Measurements from ENCODE around the gene C1orf35.
A peak's percentile ranks its signal among the peaks of the same experiment; 100 is the strongest.

C1orf35 gene

DNA sequence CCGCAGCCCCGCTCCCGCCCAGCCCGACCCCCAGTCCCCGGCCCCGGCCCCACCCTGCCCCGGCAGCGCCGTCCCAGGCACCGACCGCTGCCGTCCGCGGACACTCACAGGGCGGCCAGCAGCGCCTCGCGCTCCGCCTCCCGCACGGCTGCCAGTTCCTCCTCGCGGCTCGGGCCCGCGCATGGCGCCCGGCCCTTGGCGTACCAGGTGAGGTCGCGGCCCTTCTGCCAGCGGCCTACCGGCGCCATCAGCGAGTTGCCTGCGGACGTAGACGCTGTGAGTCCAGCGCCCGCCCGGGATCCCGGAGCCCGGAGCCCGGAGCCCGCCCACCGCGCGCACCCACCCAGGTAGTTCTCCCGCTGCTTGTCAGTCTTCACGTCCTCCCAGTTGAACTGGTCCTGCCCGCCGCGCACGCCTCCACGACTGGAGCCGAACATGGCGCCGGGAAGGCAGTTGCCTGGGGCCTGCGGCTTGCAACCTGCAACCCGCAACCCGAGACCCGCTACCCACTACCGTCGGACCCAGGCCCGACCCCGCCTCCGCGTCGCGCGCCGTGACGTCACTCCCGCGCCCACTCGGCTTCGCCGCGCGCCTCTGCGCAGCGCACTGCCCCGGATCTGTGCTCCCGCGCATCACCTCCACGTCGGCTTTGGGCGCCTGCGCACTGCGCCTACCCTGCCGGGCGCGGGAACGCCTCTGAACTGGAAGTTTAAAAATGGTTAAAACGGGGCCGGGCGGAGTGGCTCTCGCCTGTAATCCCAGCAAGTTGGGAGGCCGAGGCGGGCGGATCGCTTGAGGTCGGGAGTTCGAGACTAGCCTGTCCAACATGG, at the start of gene C1orf35:
Gene C1orf35, minus strand, starts transcription at position 535 of the 830 bp plus-strand sequence. Its CDS starts 98 bp downstream, at position 437.
- DNase-seq (ENCODE audit: low read depth in 2 of 3, low spot score in 1 of 3): peak; percentile 85 to 94 (median 92)

DNA sequence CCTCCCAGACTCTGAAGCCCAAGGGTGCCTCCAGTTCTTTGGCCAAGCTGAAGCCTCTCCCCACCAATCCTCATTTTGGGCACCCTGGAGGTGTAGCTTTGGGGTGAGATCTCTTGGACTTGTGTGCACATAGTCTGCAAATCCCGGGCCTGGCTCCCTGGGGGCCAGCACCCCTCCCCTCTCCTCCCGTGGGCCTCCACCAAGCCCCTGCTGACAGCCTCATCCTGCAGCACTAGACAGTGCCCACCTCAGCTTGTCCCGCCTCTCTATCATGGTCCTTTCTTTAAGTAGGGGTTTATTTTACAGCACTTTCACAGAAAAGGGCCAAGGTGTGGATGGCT, 49.8 kb upstream of the C1orf35 start:
- no peak for DNase-seq (ENCODE audit: low read depth in 2 of 3, low spot score in 1 of 3)

GRCh38 chr1:228152097-228152917, 49.2 kb upstream of the C1orf35 start:
- DNase-seq (ENCODE audit: low read depth in 2 of 3, low spot score in 1 of 3): no peak

- no peak for DNase-seq (ENCODE audit: low read depth in 2 of 3, low spot score in 1 of 3)
These were observed 48.2 kb upstream of the C1orf35 start for GRCh38 chr1:228151180-228151925.

- no peak for DNase-seq (ENCODE audit: low read depth in 2 of 3, low spot score in 1 of 3)
These were observed 47.5 kb upstream of the C1orf35 start for GRCh38 chr1:228150461-228151179.

DNA sequence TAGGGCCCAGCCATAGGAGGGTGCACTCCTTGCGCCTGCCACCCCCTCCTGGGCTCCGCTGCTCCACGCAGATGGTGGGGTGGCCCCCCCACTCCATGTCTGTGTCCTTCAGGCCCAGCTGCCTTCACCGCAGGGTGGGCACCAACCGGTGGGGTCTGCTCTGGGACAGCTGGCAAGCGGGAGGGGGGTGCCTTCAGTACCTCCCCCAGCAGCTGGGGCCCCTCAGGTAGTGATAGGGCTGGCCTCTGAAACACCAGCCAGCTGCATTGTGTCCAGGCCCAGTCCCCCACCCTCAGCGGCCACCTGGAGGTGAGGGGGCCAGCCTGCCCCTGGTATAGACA, 47.0 kb upstream of the C1orf35 start:
- DNase-seq (ENCODE audit: low read depth in 2 of 3, low spot score in 1 of 3): no peak

DNA sequence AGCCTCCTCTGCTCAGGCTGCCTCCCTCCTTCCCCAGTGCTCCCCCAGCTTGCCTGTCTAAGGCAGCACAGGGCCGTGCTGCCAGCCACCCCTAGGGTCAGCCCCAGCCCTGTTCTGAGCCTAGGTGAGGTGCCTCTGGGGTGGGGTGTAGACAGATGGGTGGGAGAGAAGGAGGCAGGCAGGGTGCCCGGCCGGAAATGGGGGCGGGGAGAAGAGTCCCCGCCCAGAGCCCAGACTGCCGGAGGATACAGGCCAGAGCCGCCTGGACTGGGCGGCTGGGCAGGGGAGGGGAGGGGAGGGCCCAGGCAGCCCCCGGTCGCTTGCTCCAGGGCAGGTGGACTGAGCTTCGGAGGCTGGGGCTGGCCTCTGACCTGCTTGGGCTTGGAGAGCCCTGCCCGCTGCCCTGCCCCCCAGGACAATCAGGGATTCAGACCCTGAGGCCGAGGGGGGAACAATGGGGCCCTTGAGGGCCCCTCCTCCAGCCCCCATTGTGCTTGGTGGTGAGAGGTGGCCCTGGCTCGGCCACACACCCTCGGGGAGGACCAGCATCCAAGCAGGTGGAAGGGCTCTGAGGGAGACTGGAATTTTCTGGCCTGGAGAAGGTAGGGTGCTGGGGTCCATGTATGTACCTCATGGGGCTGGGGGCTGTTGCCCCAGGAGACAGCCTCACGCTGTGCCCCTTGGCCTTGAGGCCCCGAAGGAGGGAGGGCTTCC, 46.4 kb upstream of the C1orf35 start, which contains the start of gene GJC2:
Gene GJC2, plus strand, starts transcription at position 525 of the 714 bp plus-strand sequence. CDS start 7,829 bp downstream, outside the sequence.
- DNase-seq (ENCODE audit: low read depth in 2 of 3, low spot score in 1 of 3): no peak

DNA sequence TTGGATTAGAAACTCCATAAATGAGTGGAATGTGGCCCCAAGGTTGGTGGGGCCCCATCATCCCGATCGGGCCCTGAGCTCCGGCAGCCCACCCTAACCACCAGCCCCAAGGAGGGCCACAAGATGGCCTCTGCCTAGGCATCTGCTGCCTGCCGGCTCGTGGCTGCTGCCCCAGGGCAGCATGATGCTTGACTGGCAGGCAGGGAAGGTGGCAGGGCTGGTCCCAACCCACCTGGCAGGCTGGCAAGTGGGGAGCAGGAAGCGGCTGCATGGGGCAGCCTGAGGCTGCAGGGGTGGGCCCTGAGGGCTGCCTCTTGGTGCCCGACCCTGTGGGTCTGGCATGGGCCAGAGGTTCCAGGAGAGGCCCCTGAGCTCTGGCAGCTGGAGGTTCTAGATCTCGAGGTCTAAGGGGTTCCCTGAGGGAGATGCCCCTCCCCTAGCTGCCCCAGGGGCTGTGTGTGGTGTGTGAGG, 45.8 kb upstream of the C1orf35 start:
- DNase-seq (ENCODE audit: low read depth in 2 of 3, low spot score in 1 of 3): no peak

DNA sequence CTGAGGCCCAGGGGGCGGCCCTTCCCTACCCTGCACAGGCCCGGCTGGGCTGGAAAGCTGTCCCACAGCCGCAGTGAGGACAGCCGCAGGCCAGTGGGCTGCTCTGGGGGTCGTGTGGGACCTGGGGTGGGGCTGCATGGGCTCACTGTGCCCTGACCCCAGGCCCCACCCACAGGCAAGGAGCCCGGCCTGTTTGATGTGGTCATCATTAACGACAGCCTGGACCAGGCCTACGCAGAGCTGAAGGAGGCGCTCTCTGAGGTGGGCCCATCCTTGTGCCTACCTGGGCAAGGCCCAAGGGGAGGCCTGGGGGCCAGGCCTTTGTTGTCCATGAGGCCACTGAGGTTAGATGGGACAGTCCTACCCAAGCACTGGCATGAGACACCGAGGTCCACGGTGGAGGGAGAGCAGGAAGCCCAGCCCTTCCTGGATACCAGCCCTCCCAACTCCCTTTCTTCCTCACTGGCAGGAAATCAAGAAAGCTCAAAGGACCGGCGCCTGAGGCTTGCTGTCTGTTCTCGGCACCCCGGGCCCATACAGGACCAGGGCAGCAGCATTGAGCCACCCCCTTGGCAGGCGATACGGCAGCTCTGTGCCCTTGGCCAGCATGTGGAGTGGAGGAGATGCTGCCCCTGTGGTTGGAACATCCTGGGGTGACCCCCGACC, 45.2 kb upstream of the C1orf35 start:
- no peak for DNase-seq (ENCODE audit: low read depth in 2 of 3, low spot score in 1 of 3)

- no peak for DNase-seq (ENCODE audit: low read depth in 2 of 3, low spot score in 1 of 3)
These were observed 44.6 kb upstream of the C1orf35 start for GRCh38 chr1:228147768-228148167.

GRCh38 chr1:228147151-228147693, 44.1 kb upstream of the C1orf35 start:
- no peak for DNase-seq (ENCODE audit: low read depth in 2 of 3, low spot score in 1 of 3)

DNA sequence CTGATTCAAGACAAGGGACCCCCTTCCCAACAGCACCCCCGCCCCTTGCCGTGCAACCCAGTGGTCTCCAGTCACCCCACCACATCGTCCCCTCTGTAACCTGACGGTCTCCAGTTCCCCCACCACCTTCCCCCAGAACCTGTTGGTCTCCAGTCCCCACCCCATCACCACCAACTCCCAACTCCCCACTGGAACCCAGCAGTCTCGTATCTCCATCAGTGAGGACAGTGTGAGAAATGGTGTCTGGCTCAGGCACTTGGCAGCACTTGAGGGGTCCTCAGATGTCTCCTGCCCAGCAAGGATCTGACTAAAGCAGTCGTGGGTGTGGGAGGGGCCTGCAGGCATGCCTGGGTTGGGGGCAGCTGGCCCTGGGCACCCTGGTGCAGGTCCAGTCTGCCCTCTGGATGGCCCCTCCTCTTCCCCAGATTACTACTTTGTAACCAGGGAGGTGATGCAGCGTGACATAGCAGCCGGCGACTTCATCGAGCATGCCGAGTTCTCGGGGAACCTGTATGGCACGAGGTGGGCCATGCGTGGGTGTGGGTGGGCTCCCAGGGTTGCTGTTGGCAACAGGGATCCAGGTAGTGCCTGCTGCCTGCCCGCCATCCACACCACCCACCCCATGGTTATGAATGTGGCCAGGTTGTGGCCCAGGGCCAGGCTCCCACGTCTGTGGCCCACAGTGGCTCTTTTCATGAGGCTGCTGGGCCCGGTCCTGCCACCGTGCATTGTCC, 43.5 kb upstream of the C1orf35 start:
- no peak for DNase-seq (ENCODE audit: low read depth in 2 of 3, low spot score in 1 of 3)

DNA sequence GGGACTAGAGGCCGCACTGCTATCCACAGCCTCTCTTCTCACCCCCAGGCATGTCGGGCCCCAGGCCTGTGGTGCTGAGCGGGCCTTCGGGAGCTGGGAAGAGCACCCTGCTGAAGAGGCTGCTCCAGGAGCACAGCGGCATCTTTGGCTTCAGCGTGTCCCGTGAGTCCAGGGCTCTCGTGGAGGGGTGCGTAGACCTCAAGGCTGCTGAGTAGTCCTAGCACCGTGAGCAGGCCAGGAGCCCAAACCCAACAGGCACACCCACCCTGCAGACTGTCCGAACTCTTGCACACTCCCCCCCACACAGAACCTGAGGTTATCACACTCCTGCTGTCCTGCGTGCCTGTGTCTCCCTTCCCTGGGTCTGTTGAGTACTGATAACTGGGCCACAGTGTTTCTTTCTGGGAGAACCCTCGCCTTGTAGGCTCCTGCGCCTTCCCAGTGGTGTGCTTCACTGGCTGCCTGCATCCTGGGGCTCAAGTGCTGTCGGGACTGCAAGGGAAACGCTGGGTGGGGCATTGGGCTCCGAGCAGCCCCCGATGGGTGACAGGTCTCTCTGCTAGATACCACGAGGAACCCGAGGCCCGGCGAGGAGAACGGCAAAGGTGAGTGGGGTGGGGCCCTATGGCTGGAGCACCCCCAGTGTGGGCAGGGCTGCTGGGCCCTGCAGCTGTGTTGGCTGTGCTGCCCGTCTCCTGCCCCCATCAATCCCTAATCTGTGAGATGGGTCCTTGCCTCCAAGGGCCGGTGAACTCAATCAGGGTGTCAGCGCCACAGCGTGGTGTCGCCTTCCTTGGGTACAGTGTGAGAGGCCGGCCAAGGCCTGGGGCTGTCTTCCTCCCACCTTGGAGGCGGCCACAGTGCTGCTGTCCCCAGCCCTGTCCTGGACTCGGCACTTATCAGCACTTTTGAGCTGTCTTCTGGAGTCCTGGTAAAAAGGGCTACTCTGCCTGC, 42.6 kb upstream of the C1orf35 start:
- no peak for DNase-seq (ENCODE audit: low read depth in 2 of 3, low spot score in 1 of 3)

DNA sequence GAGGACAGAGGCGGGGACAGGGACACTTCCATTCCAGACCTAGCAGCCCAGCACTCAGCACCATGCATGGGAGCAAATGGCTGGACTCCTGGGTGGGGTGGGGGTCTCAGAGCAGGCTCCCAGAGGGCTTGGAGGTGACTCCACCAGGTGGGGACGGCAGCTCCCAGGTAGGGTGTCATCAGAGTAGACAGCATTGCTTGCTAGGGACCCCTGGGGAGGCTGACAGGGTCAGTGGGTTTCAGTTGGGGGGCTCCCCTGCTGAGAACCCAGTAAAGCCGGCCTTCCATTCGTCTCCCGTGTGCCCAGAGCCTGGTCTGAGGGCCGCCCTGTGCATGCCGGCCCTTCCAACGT, 41.8 kb upstream of the C1orf35 start:
- no peak for DNase-seq (ENCODE audit: low read depth in 2 of 3, low spot score in 1 of 3)

GRCh38 chr1:228144193-228144992, 41.3 kb upstream of the C1orf35 start:
- no peak for DNase-seq (ENCODE audit: low read depth in 2 of 3, low spot score in 1 of 3)

- DNase-seq (ENCODE audit: low read depth in 2 of 3, low spot score in 1 of 3): no peak
These were observed 40.5 kb upstream of the C1orf35 start for GRCh38 chr1:228143480-228144192.

All from stimulated activated CD4-positive, alpha-beta T cell treated with anti-CD3 and anti-CD28 coated beads, Interleukin-12 subunit alpha, Interleukin-12 subunit beta, amount 100 ng/mL, for 48 hours (primary cell).